Measurements from ENCODE around the gene RREB1.
"Not testable (repeated sequence)": the region's sequence is repeated elsewhere in the genome, so short reads cannot be mapped to it uniquely, and the experiment has no call there.

- TF ChIP-seq POLR2AphosphoS5 (IDR thresholded peaks at IDR 0.05; ENCODE audit: low read depth, low read length); CTCF (IDR thresholded peaks at IDR 0.05): not testable (repeated sequence)
These were observed 166.8 kb downstream of the RREB1 start for GRCh38 chr6:7274525-7274924.
